Stimulated activated naive CD8-positive, alpha-beta T cell treated with anti-CD3 and anti-CD28 coated beads, Interleukin-15, Interleukin-2, amounts not matched to agents 100 U/mL and 50 U/mL, for 24 hours (primary cell): ENCODE results near the gene DIDO1.

ENCODE experiments used
- ATAC-seq: fragments of 150-1000 bp; cut with Tn5 transposase; one replicate; pipeline ENCODE4 v1.10.0; 2021
- DNase-seq: peaks from one replicate; pipeline ENCODE4 v3.0.0; 2021

Gene DIDO1

DNA sequence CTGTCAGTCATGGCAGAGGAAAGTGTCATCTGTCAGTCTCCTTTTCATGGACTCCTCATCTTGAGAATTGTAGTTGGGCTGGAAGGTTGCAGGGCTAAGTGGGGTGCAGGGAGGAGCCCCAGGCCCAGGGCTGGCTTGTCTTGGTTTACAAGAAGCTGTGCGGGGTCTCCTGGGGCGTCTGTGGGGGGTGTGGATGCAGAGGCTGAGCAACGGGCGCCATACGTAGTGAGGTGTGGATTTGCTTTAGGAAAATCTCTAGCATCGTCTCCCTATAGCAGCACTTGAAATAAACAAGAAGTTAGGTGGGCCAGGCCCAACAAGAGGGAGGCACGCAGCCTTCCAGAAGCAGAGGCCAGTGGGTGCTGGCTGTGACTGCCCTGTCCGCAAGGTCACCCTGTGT lies 24.4 kb upstream of the DIDO1 start:
- ATAC-seq (no peak), DNase-seq (no peak)

GRCh38 chr20:62949962-62950361 lies 23.7 kb upstream of the DIDO1 start:
- DNase-seq: no peak
- ATAC-seq: no peak

- DNase-seq (no peak), ATAC-seq (no peak)
These were observed 23.0 kb upstream of the DIDO1 start for GRCh38 chr20:62949153-62949821.

GRCh38 chr20:62947532-62948300 lies 21.4 kb upstream of the DIDO1 start:
- DNase-seq (no peak), ATAC-seq (no peak)

- DNase-seq (no peak), ATAC-seq (no peak)
These were observed 20.6 kb upstream of the DIDO1 start for GRCh38 chr20:62946918-62947317.

DNA sequence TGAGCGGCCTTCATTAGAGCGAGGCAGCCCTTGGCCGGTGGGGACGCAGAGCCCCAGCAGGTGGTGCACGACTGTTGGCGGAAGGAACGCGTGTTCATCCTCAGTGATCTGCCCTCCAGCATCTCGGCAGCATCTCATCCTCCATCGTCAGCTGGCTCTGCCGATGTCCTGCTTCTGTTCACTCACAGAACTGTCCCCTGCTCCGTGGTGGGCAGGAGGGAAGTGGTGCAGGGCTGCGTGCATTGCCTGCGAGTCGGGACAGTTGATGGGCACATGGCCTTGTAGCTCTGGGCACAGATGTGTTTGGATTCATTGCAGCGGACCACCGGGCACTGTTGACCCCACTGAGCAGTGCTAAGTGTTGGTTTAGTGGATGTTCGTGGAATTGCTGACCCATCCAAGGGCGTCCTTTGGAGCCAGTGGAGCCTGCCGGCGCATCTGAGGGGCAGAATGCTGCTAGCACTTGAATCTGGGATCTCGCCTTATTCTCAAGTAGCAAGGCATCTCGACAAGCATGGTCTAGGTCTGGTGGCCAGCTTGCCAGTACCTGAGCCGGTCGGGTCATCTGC lies 19.6 kb upstream of the DIDO1 start:
- DNase-seq (no peak), ATAC-seq (no peak)

GRCh38 chr20:62944746-62945145 lies 18.4 kb upstream of the DIDO1 start:
- no peak for ATAC-seq

DNA sequence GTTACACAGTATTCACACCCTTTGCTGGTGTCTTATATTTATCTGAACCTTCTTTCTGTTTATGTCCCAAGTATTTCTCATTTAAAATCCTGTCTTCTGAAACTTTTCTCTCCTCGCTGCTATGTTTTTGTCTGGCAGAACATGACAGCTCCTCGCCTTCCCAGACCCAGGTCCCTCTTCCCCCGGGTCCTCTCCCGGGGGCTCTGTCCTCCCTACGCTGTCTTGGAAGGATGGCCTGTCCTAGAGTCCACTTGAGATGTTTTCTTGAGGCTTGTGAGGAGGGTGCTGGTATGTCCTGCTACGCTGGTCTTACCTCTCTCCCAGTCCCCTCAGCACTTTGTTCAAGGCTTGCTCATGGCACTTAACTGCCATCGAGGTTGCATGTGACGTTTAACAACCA lies 17.9 kb upstream of the DIDO1 start:
- DNase-seq: no peak
- ATAC-seq: no peak

More at GRCh38 chr20:62944746-62945145, 18.4 kb upstream of the DIDO1 start:
- DNase-seq: no peak

DNA sequence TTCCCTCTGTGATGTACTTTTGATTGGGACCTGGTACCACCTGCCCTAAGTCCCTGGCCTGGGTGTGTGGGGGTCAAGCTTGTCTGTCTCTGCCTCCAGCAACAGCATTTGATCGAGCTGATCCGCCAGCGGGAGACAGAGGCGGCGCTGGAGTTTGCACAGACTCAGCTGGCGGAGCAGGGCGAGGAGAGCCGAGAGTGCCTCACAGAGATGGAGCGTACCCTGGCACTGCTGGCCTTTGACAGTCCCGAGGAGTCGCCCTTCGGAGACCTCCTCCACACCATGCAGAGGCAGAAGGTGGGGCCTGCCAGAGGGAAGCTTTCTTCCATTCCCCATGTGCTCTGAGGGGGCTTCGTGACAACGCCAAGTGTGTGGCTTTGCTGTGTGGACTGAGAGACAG lies 17.1 kb upstream of the DIDO1 start:
- DNase-seq: no peak
- no peak for ATAC-seq

DNA sequence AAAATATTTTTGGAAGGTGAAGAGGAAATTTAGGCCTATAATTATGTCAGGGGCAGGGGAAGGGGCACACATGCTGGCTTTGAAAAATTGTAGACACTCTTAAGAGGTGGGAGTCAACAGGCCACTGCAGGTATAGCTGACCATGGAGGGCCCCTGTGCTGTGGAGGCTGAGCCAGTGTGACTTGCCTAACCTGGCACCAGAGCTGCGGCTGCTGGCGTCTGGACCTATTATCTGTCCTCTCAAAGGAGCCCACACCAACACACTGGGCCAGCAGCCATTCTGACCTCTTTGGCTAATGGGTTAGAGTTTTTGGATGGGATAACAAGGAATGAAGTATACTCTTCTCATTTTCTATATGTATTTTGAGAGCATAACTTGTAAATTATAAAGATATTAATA lies 16.2 kb upstream of the DIDO1 start:
- no peak for ATAC-seq
- DNase-seq: no peak

DNA sequence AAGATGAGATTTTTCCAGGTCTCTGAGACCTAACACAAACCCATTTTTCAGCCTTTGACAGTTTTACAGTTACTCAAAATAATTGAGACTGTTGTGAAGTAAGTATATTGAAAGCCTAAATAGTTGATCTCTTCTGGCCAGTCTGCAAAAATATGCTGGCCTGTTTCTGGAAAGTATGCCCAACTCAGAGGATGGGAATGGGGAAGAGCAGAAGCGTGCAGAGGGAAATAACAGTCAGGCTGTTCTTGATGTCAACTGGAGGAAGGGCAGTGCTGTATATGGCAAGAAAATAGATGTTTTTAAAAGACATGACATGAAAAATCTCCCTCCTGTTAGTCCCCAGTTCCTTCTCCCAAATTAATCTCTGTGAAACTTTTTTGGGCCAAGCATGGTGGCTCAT lies 15.5 kb upstream of the DIDO1 start:
- ATAC-seq: no peak
- DNase-seq: no peak

DNA sequence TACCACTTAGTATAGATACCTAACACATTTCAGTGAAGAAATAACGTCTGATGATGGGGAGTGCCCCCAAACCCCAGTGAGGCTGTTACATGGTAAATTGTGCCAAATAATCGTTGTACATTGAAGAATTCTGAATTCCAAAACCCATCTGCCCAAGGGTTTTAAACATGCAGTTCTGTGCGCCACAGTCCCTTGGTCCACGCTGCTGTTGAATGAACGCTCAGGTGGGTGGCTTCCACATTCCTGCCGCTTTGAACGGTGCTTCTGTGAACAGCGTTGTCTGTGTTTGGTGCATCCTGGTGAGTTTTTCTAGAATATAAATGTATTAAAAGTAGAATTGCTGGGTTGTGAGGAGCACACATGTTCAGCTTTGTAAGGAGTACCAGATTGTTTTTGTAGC lies 14.6 kb upstream of the DIDO1 start:
- DNase-seq: no peak
- no peak for ATAC-seq

DNA sequence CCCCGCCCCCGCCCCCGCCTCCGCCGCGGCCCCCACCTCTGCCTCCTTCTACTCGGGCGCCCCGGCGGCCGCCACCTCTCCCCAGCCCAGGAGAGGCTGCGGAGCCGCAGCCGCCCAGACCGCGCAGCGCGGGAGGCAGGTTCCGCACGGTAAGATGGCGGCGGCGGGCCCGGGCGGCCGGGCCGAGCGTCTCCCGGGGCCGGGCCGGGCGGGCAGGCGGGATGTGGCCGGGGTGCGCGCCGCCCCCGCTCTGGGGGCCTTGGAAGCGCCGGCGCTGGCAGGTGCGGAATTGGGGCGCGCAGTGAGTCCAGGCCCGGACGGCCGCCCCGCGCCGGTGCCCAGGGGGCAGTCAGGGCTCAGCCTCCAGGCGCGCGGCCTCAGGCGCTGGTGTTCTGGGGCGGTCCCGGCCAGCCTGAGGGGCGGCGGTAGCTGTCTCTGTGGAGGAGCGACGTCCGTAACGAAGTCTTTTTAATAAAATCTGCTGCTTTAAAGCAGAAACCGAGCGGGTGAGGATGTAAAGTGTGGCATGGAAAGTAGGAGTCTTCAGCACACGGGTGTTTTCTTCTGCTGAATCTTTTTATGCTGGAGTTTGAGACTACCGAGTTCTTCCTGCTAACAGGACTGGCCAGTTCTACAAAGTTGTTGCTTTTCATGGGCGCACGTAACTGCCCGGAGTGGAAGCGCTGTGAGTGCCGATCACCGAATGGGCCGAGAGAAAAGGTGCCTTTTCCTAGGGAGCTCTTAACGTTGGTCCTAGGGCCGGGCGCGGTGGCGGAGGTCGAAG lies 12.0 kb upstream of the DIDO1 start, which contains the start of gene GID8:
Gene GID8, plus strand, starts transcription at position 43 of the 784 bp plus-strand sequence. CDS start 3,356 bp downstream, outside the sequence.
- DNase-seq: peak; percentile 60
- peak; percentile 64 for ATAC-seq

- ATAC-seq: peak; percentile 86
- peak; percentile 98 for DNase-seq
These were observed 11.2 kb upstream of the DIDO1 start for GRCh38 chr20:62937268-62938104.

DNA sequence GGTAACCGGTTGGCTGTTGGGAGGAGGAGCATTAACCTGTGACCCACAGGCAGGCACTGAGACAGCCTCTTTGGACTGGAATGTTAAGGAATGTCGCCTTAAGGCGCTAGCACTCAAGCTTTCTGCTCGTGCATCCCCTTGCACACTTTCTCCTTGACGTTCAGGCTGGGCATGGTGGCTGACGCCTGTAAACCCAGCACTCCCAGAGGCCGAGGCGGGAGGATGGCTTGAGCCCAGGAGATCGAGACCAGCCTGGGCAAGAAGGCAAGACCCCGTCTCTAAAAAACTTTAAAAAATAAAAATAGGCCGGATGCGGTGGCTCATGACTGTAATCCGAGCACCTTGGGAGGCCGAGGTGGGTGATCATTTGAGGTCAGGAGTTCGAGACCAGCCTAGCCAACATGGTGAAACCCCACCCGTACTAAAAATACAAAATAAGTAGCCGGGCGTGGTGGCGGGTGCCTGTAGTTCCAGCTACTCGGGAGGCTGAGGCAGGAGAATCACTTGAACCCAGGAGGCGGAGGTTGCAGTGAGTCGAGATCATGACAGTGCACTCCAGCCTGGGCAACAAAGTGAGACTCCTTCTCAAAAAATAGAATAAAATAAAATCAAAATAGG lies 9.8 kb upstream of the DIDO1 start:
- ATAC-seq (no peak), DNase-seq (no peak)

GRCh38 chr20:62935204-62935967 lies 9.1 kb upstream of the DIDO1 start:
- ATAC-seq: no peak
- no peak for DNase-seq

GRCh38 chr20:62933966-62934365 lies 7.7 kb upstream of the DIDO1 start:
- DNase-seq (no peak), ATAC-seq (no peak)

GRCh38 chr20:62931464-62931863 lies 5.2 kb upstream of the DIDO1 start:
- ATAC-seq (no peak), DNase-seq (no peak)

DNA sequence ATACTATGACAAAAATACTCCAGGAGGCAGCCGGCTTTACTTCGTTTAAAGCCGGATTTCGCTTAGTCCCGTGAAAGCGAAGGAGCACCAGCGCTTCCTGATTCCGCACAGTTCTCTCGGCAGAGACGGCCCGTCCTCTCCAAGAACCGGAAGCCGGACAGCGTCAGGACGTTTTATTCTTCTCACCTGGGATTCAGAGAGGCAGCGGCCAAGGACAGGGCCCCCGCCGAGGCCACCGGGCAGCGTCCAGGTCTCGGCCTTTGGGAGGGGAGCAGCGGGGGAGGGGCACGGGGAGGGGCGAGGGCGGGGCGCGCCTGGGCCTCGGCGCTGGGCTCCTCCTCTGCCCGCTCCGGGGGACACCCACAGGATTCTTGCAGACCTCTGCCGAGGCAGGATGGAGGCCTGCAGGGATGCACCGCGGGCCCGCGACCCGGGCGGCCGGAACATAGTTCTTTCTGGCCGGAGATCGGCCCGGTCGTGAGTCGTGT lies 2.8 kb upstream of the DIDO1 start:
- ATAC-seq: peak; percentile 30
- DNase-seq: peak; percentile 71

DNA sequence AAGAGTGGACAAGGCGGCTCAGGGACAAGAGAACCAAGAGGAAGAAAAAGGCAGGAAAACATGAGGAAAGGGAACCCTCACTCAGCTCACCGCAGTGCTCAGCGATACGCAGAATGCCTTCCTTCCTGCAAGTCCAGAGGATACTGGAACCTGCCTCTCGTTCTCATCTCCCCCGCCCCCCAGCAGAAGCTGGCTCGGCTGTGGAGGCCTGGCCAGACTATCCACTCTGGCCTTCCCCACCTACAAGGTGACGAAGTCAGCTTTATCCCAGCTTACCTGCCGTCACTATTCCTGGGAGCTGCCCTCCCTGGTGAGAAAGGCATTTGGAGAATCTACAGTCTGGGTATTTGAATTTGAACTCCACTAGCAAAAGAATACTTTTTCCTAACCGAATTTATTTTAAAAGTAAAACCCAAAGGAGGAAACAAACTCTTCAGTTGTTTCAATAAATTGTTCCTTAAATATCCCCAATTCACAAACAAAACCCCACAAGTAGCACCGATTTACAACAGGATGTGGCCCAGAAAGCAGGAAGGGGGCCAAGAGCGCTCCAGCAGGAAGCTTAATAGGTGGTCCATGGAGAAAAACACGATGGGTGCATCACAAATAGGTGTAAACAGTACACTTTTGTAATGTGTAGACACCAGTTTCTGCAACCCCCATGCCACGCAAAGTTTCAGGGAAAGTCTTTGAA lies 2.1 kb upstream of the DIDO1 start:
- DNase-seq (no peak), ATAC-seq (no peak)
